NCI-H2227 treated with DMSO at 0.1 percent for 48 hours (cell line): ENCODE data around the gene L3MBTL2.
A peak's percentile ranks its signal among the peaks of the same experiment; 100 is the strongest.

Experiments used
- DNase-seq: peaks from one replicate; lab custom pipeline; 2025; lab: John Stamatoyannopoulos, UW

Gene L3MBTL2

GRCh38 chr22:41215409-41215808, 10.3 kb downstream of the L3MBTL2 start:
- no peak for DNase-seq

- DNase-seq, result no peak
These were observed 10.8 kb downstream of the L3MBTL2 start for GRCh38 chr22:41215926-41216325.

DNA sequence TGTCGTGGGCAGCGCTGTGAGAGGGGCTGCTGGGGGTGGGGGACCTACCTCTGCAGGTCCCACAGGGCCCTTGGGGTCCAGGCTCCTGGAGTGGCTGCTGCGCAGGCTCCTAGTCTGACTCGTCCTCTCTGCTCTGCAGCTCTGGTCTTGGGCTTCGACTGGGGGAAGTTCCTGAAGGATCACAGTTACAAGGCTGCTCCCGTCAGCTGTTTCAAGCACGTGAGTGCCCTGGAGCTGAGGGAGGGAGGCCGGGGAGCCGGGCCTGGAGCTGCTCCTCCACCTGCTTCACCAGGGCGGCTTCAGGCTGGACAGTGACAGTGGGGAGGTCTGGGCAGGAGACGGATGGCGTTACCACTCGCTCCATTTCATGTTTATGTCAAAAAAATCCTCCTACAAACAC, 11.9 kb downstream of the L3MBTL2 start:
- DNase-seq, result no peak

DNA sequence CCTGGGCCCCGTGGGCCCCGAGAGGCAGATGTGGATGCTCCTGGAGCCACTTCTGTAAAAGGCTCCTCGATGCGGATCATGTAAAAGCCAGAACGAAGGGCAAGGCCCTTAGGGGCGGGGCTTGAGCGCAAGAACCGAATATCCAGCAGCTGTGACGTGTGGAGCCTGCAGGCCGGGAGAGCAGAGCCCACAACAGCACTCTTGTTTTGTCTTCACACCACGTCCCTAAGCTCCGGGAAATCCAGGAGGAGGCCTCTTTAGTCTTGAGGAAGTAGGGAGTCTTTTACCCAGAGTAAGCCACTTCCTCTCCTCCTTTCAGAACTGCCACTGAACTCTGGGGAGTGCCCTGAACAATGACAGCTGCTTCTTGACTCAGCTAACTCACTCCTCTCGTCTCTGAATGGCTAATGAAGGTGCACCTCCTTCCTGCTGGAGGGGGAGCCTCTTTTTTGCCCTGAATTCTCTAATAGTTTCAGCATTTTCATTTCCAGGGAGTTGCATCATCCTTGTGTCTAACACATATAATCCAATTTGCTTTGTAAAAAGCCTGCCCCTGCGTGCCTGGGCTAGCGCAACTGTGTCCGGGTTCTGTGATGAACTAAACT, 12.5 kb downstream of the L3MBTL2 start:
- no peak for DNase-seq

DNA sequence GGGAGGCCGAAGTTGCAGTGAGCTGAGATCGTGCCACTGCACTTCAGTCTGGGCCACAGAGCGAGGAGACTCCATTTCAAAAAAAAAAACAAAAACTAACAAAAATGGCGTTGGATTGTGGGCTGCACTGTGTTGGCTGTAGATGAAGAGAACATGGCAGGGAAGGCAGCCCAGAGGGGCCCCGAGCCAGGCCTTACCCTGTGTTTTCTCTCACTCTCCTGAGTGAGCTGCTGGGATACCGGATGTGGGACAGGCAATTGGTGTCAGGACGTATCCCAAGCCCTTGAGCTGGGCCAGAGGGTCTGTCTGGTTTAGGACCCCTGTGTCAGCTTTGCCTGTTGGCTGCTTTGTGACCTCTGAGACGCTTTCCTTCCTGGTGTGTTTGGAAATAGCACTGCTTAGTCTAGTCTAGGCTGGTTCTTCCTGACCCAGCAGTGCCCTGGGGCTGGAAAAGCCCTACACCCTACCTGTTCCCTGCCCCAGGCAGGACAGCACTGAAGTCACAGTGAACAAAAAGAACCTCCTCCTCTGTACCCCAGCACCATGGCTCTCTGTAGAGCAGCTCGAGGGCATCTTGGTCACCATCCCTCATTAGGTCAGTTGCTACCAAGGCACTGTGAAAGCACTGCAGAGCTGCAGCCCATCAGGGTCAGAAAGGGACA, 17.9 kb downstream of the L3MBTL2 start:
- DNase-seq, result no peak

DNA sequence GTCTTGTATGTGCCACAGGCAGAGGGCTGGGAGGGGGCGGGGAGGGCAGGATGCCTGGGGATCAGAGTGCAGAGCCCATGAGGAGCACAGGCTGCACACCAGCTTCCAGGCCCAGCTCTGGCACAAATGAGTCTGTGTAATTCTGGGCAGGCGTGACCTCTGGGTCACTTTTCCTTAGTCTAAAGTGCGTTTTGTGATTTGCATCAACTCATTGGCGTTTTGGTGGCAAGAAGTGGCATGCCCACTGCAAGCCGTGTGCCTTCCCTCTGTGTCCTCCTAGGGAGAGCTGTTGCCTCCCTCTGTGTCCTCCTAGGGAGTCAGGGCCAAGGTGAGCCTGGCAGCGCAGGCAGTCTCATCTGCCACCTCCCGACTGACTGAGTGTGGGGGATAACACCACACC, 18.4 kb downstream of the L3MBTL2 start:
- DNase-seq, result no peak

DNA sequence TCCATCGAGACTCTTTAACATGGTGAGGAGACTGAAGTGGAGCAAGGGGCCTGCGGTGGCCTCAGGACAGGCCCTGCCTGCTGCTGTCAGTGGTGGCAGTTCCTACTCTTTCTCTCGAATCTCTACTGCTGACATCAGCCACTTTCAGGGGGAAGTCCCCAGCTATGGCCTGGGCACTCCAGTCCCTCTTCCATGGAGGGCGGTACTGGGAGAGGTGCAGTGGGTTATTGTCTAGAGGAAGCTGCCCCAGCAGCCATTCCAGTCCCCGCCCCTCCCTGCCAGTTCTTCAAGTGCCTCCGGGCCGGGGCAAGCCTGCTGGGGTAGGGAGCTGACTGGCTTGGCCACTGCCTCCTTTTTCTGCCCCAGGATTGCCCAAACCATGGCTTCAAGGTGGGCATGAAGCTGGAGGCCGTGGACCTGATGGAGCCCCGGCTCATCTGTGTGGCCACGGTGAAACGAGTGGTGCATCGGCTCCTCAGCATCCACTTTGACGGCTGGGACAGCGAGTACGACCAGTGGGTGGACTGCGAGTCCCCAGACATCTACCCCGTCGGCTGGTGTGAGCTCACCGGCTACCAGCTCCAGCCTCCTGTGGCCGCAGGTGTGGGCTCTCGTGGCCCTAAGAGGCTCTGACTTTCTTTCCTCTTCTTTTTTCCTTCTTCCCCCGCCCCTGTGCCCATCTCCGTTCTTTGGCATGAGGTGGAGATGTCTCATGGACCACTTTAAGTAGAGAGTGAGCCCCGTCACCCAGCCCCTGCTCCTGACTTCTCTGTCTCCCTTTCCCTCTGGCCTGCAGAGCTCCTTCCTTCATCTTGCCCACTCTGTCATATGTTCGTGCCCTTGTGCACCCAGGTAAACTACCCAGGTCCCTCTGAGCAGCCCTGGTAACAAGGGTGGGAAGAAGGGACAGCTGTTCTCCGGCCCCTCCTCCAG, 21.9 kb downstream of the L3MBTL2 start:
- DNase-seq, result no peak

- DNase-seq, result no peak
These were observed 24.1 kb downstream of the L3MBTL2 start for GRCh38 chr22:41229215-41229614.

GRCh38 chr22:41229730-41230400, 24.8 kb downstream of the L3MBTL2 start:
- no peak for DNase-seq

- no peak for DNase-seq
These were observed 25.3 kb downstream of the L3MBTL2 start for GRCh38 chr22:41230401-41230785.

DNA sequence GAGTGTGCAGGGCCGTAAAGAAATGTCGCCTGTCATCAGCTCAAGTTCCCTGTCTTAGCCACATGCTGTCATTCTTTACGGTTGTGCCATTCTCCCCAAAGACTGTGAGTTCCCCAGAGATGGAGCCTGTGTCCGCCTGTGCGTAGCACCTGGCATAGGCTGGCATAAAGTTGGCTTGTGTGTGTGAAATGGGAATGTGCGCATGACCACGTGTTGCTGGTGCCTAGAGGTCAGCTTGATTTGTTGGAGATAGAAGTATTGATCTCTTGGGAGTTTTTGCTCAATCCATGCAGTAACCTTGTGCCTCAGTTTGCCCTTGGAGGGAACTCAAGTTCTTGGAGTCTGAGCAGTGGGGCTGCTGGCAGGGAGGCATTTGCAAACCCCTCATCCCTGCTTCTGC, 26.3 kb downstream of the L3MBTL2 start:
- no peak for DNase-seq

- peak; percentile 76 for DNase-seq
These were observed 29.9 kb downstream of the L3MBTL2 start for GRCh38 chr22:41234815-41235695.

GRCh38 chr22:41237036-41237706, 32.1 kb downstream of the L3MBTL2 start:
- DNase-seq, result no peak

GRCh38 chr22:41237707-41238569, 32.8 kb downstream of the L3MBTL2 start:
- DNase-seq, result no peak

GRCh38 chr22:41238570-41239442, 33.7 kb downstream of the L3MBTL2 start:
- DNase-seq, result no peak

- DNase-seq, result no peak
These were observed 34.5 kb downstream of the L3MBTL2 start for GRCh38 chr22:41239443-41240128.

GRCh38 chr22:41240377-41241132, 35.4 kb downstream of the L3MBTL2 start, which contains the start of gene CHADL:
CHADL (minus strand) TSS chr22:41240931; CDS start chr22:41240881, 50 bp downstream.
- no peak for DNase-seq
